GM12872 (cell line): Measurements from ENCODE around the gene MYL12B.

ENCODE experiments used
- CTCF ChIP-seq: IDR thresholded peaks from 3 replicates; pipeline ENCODE4 v1.5.1; 2011; ENCODE audit warnings: low read depth, mild to moderate bottlenecking, low read length, moderate library complexity; ENCODE audit not compliant: insufficient read depth

The MYL12B gene

DNA sequence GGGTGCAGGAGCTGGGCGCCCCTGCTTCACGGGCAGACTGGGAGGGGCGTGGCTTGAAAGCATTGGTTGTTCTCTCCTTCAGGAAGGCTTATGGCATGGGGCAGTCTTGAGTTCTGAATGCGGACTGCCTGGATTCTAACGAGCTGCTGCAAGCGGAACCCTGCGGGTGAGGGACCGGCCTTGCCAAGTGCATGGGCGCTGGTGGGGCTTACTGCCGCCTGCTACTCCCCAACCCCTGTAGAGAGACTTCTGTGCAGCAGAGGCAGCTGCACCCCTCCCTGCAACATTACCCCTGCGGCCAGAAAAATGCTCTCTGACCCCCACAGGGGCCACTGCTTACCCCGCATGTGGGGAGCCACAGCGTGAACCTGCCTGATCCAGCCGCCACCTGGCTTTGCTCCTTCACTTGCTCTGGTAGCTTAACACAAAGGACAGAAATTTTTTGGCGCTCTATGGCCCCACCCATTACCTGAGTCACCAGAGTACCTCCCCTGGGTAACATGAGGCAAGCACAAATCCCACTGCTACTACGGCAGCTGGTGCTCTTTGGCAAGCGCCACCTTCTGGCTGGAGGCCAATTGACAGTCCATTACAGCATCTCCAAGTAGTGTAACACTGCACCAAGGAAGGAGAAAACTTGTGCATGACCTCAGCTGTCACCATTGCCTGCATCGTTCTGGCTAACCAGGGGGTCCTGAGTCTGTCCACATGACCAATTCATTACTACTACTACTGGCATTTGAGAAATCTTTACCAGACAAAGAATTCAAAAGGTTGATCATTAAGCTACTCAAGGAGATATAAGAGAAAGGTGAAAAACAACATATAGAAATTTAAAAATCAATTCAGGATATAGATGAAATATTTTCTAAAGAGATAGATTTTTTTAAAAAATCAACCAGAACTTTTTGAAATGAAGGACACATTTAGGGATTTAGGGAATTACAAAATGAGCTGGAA lies 35.4 kb downstream of the MYL12B start:
- TF ChIP-seq CTCF = peak; percentile 97

GRCh38 chr18:3304832-3305231 lies 42.9 kb downstream of the MYL12B start:
- TF ChIP-seq CTCF = no peak

DNA sequence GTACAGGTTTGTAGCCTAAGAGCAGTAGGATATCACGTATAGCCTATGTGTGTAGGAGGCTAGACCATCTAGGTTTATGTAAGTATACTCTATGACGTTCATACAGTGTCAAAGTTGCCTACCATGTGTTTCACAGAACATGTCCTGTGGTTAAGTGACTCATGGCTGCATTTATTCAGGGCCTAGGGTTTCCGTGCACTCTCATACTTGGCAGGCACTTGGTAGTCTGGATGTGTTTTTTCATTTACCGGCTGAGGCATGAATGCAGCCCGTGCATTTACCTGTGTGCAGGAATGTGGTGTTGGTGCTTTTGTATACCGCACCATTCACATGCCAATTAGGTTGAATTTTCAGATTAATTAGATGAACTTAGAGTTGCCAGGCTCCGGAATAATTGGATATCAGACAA lies 43.4 kb downstream of the MYL12B start:
- no peak for TF ChIP-seq CTCF

GRCh38 chr18:3305933-3306332 lies 44.0 kb downstream of the MYL12B start:
- no peak for TF ChIP-seq CTCF

GRCh38 chr18:3306391-3306790 lies 44.5 kb downstream of the MYL12B start:
- TF ChIP-seq CTCF = no peak

GRCh38 chr18:3313685-3314084 lies 51.8 kb downstream of the MYL12B start:
- no peak for TF ChIP-seq CTCF

GRCh38 chr18:3319399-3319798 lies 57.5 kb downstream of the MYL12B start:
- no peak for TF ChIP-seq CTCF
